Activated naive CD4-positive, alpha-beta T cell treated with anti-CD3 and anti-CD28 coated beads, Interleukin-2, amount 50 U/mL, for 24 hours (primary cell): ENCODE data around the gene SEPTIN1.

Experiments
- H3K27ac Mint-ChIP-seq: one replicate; pipeline ENCODE4 v1.8.0; 2021; ENCODE audit warnings: mild to moderate bottlenecking, mixed read lengths
- H3K27me3 Mint-ChIP-seq: one replicate; pipeline ENCODE4 v1.8.0; 2021; ENCODE audit warnings: mixed read lengths
- H3K36me3 Mint-ChIP-seq: one replicate; pipeline ENCODE4 v1.8.0; 2021; ENCODE audit warnings: mixed read lengths
- H3K4me1 Mint-ChIP-seq: one replicate; pipeline ENCODE4 v1.8.0; 2021; ENCODE audit warnings: mixed read lengths
- H3K4me3 Mint-ChIP-seq: one replicate; pipeline ENCODE4 v1.8.0; 2021; ENCODE audit warnings: mild to moderate bottlenecking, mixed read lengths
- H3K9me3 Mint-ChIP-seq: one replicate; pipeline ENCODE4 v1.8.0; 2021; ENCODE audit warnings: mixed read lengths

Gene SEPTIN1

GRCh38 chr16:30372038-30372712 lies 10.2 kb downstream of the SEPTIN1 start:
- no peaks in the 10 kb centered on the region for H3K27me3 Mint-ChIP-seq
- H3K4me3 Mint-ChIP-seq = peak overlapping the region; percentile 79
- no peaks in the 10 kb centered on the region for H3K9me3 Mint-ChIP-seq
- peak overlapping the region; percentile 97 for H3K27ac Mint-ChIP-seq
- no peaks in the 10 kb centered on the region for H3K36me3 Mint-ChIP-seq
- peaks cover 36% of the 10 kb centered on the region for H3K4me1 Mint-ChIP-seq

- H3K36me3 Mint-ChIP-seq = no peaks in the 10 kb centered on the region
- peak overlapping the region; percentile 96 for H3K27ac Mint-ChIP-seq
- H3K4me3 Mint-ChIP-seq = peak overlapping the region; percentile 79
- no peaks in the 10 kb centered on the region for H3K27me3 Mint-ChIP-seq
- H3K9me3 Mint-ChIP-seq = no peaks in the 10 kb centered on the region
- peaks cover 42% of the 10 kb centered on the region for H3K4me1 Mint-ChIP-seq
These were observed 11.0 kb downstream of the SEPTIN1 start for GRCh38 chr16:30371248-30371816.

- Mint-ChIP-seq H3K36me3 (no peaks in the 10 kb centered on the region), H3K9me3 (no peaks in the 10 kb centered on the region), H3K27me3 (no peaks in the 10 kb centered on the region), H3K27ac (peak within 1 kb of the TSS; percentile 96), H3K4me1 (peaks cover 45% of the 10 kb centered on the region), H3K4me3 (peak within 1 kb of the TSS; percentile 95)
These were observed 11.7 kb downstream of the SEPTIN1 start, which contains the start of gene TBC1D10B for GRCh38 chr16:30370456-30371247. TSS of gene TBC1D10B (minus strand) at chr16:30370494. CDS start at chr16:30370183, 311 bp downstream.

GRCh38 chr16:30369938-30370455 lies 12.4 kb downstream of the SEPTIN1 start:
- no peak overlapping the region for H3K27ac Mint-ChIP-seq
- H3K27me3 Mint-ChIP-seq = no peaks in the 10 kb centered on the region
- H3K36me3 Mint-ChIP-seq = peaks cover 3% of the 10 kb centered on the region
- H3K4me3 Mint-ChIP-seq = peak overlapping the region; percentile 79
- H3K4me1 Mint-ChIP-seq = peaks cover 49% of the 10 kb centered on the region
- no peaks in the 10 kb centered on the region for H3K9me3 Mint-ChIP-seq

- Mint-ChIP-seq H3K27ac (peak overlapping the region; percentile 81), H3K4me1 (peaks cover 49% of the 10 kb centered on the region), H3K9me3 (no peaks in the 10 kb centered on the region), H3K27me3 (no peaks in the 10 kb centered on the region), H3K36me3 (peaks cover 3% of the 10 kb centered on the region), H3K4me3 (peak overlapping the region; percentile 95)
These were observed 13.0 kb downstream of the SEPTIN1 start for GRCh38 chr16:30369091-30369937.

GRCh38 chr16:30368792-30369090 lies 13.6 kb downstream of the SEPTIN1 start:
- H3K27me3 Mint-ChIP-seq = no peaks in the 10 kb centered on the region
- H3K36me3 Mint-ChIP-seq = peaks cover 3% of the 10 kb centered on the region
- peak overlapping the region; percentile 95 for H3K4me3 Mint-ChIP-seq
- H3K4me1 Mint-ChIP-seq = peaks cover 49% of the 10 kb centered on the region
- no peaks in the 10 kb centered on the region for H3K9me3 Mint-ChIP-seq
- peak overlapping the region; percentile 81 for H3K27ac Mint-ChIP-seq

GRCh38 chr16:30368122-30368791 lies 14.1 kb downstream of the SEPTIN1 start:
- Mint-ChIP-seq H3K27me3 (no peaks in the 10 kb centered on the region), H3K27ac (peak overlapping the region; percentile 92), H3K4me3 (peak overlapping the region; percentile 95), H3K36me3 (peaks cover 3% of the 10 kb centered on the region), H3K4me1 (peaks cover 50% of the 10 kb centered on the region), H3K9me3 (no peaks in the 10 kb centered on the region)

- H3K4me3 Mint-ChIP-seq = peak overlapping the region; percentile 95
- H3K36me3 Mint-ChIP-seq = peaks cover 4% of the 10 kb centered on the region
- H3K9me3 Mint-ChIP-seq = no peaks in the 10 kb centered on the region
- H3K4me1 Mint-ChIP-seq = peaks cover 47% of the 10 kb centered on the region
- no peaks in the 10 kb centered on the region for H3K27me3 Mint-ChIP-seq
- peak overlapping the region; percentile 69 for H3K27ac Mint-ChIP-seq
These were observed 14.9 kb downstream of the SEPTIN1 start for GRCh38 chr16:30367349-30368009.

GRCh38 chr16:30366511-30366910 lies 15.8 kb downstream of the SEPTIN1 start:
- Mint-ChIP-seq H3K4me1 (peaks cover 41% of the 10 kb centered on the region), H3K4me3 (peak overlapping the region; percentile 95), H3K27me3 (no peaks in the 10 kb centered on the region), H3K9me3 (no peaks in the 10 kb centered on the region), H3K27ac (peak overlapping the region; percentile 9), H3K36me3 (peaks cover 6% of the 10 kb centered on the region)

GRCh38 chr16:30365200-30365599 lies 17.2 kb downstream of the SEPTIN1 start:
- Mint-ChIP-seq H3K4me3 (no peak overlapping the region), H3K36me3 (peaks cover 6% of the 10 kb centered on the region), H3K4me1 (peaks cover 35% of the 10 kb centered on the region), H3K27me3 (no peaks in the 10 kb centered on the region), H3K9me3 (no peaks in the 10 kb centered on the region), H3K27ac (no peak overlapping the region)

- H3K4me1 Mint-ChIP-seq = peaks cover 14% of the 10 kb centered on the region
- no peak overlapping the region for H3K4me3 Mint-ChIP-seq
- H3K27me3 Mint-ChIP-seq = no peaks in the 10 kb centered on the region
- H3K36me3 Mint-ChIP-seq = peaks cover 6% of the 10 kb centered on the region
- H3K27ac Mint-ChIP-seq = peak overlapping the region; percentile 46
- no peaks in the 10 kb centered on the region for H3K9me3 Mint-ChIP-seq
These were observed 21.2 kb downstream of the SEPTIN1 start for GRCh38 chr16:30361180-30361579.

- H3K27ac Mint-ChIP-seq = no peak overlapping the region
These were observed 22.5 kb downstream of the SEPTIN1 start for GRCh38 chr16:30359871-30360170.

GRCh38 chr16:30358990-30359870 lies 23.1 kb downstream of the SEPTIN1 start:
- H3K27me3 Mint-ChIP-seq = no peaks in the 10 kb centered on the region

More at GRCh38 chr16:30359871-30360170, 22.5 kb downstream of the SEPTIN1 start:
- H3K27me3 Mint-ChIP-seq = no peaks in the 10 kb centered on the region
- no peaks in the 10 kb centered on the region for H3K9me3 Mint-ChIP-seq
- H3K4me1 Mint-ChIP-seq = peaks cover 19% of the 10 kb centered on the region
- H3K36me3 Mint-ChIP-seq = peaks cover 4% of the 10 kb centered on the region
- no peak overlapping the region for H3K4me3 Mint-ChIP-seq

GRCh38 chr16:30358577-30358936 lies 23.8 kb downstream of the SEPTIN1 start:
- Mint-ChIP-seq H3K27ac (no peak overlapping the region), H3K4me1 (peaks cover 29% of the 10 kb centered on the region), H3K4me3 (no peak overlapping the region), H3K27me3 (no peaks in the 10 kb centered on the region), H3K36me3 (peaks cover 8% of the 10 kb centered on the region), H3K9me3 (no peaks in the 10 kb centered on the region)

More at GRCh38 chr16:30358990-30359870, 23.1 kb downstream of the SEPTIN1 start:
- H3K36me3 Mint-ChIP-seq = peaks cover 6% of the 10 kb centered on the region
- H3K4me3 Mint-ChIP-seq = no peak overlapping the region
- H3K4me1 Mint-ChIP-seq = peaks cover 23% of the 10 kb centered on the region
- H3K9me3 Mint-ChIP-seq = no peaks in the 10 kb centered on the region
- no peak overlapping the region for H3K27ac Mint-ChIP-seq
